Hepatic stellate cell (primary cell): ENCODE data around the gene RAP1GAP.

Experiments used
- DNase-seq: peaks from one replicate; pipeline ENCODE4 v3.0.0; 2011; ENCODE audit warnings: low spot score

RAP1GAP gene

GRCh38 chr1:21590934-21591333 is 78.2 kb downstream of the RAP1GAP start:
- DNase-seq: no peak

- DNase-seq: peak; percentile 60
Observed at GRCh38 chr1:21590126-21590880, 78.9 kb downstream of the RAP1GAP start.

DNA sequence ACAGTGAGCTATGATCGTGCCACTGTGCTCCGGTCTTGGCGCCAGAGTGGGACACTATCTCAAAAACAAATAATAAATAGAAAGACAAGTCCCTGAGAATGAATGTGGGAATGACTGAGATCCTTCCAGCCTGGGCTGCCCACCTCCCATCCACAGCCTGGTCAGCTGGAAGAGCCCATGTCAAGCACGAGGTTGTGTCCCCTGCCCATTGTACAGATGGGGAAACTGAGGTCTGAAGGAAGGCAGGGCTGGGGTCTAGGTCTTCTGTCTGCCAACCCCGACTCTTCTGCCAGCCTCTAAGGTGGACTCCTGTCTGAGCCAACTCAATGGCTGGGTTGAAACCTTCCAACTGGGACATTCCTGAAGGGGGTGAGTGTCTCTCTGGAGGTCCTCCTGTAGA is 79.5 kb downstream of the RAP1GAP start:
- no peak for DNase-seq

- DNase-seq: no peak
Observed at GRCh38 chr1:21587602-21587953, 81.6 kb downstream of the RAP1GAP start.

GRCh38 chr1:21586846-21587601 is 82.1 kb downstream of the RAP1GAP start:
- peak; percentile 97 for DNase-seq

DNA sequence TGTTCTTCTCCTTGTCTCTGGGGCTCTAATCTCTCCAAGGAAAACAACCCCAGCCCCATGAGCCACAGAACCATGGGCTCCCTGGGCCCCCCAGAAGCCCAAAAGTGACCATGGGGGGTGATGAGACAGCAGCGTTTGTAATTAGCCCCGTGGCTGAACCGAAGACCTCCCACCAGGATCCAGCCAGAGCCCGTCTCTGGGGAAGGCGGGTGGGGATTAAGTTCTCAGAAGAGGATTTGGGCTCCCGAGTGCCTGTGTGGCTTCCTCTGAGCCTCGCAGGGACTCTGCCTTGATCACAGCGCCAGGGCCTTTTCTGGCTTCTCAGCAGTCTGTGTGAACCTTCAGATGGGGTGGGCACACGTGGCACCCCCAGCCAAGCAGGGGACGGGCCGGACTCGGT is 82.9 kb downstream of the RAP1GAP start:
- DNase-seq: no peak

DNA sequence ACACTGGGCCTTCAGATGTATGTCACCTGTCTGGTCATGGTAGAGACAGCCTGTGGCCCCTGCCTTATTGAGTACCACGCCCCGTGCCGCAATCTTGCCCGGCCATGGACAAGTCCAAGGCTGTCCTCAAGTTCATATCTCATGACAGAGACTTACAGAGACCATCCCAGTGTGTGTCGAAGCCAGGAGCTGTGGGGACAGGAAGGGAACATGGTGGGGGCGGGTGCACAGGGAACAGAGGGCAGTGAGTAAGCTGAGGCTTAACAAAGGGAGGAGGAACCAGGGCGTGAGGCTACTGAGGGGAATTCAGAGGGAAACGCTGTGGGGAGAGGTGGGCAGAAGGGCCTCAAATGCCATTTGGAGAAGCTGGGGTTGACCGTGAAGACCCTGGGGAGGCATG is 84.1 kb downstream of the RAP1GAP start:
- no peak for DNase-seq

- no peak for DNase-seq
Observed at GRCh38 chr1:21584096-21584495, 85.1 kb downstream of the RAP1GAP start.

- no peak for DNase-seq
Observed at GRCh38 chr1:21579791-21580190, 89.4 kb downstream of the RAP1GAP start.

- DNase-seq: no peak
Observed at GRCh38 chr1:21577933-21578332, 91.2 kb downstream of the RAP1GAP start.

DNA sequence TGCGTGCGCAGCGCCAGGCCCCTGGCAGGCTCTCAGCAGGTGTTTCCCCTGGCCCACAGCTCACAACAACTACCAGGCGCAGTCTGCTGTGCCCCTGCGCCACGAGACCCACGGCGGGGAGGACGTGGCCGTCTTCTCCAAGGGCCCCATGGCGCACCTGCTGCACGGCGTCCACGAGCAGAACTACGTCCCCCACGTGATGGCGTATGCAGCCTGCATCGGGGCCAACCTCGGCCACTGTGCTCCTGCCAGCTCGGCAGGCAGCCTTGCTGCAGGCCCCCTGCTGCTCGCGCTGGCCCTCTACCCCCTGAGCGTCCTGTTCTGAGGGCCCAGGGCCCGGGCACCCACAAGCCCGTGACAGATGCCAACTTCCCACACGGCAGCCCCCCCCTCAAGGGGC is 91.8 kb downstream of the RAP1GAP start:
- DNase-seq: no peak

DNA sequence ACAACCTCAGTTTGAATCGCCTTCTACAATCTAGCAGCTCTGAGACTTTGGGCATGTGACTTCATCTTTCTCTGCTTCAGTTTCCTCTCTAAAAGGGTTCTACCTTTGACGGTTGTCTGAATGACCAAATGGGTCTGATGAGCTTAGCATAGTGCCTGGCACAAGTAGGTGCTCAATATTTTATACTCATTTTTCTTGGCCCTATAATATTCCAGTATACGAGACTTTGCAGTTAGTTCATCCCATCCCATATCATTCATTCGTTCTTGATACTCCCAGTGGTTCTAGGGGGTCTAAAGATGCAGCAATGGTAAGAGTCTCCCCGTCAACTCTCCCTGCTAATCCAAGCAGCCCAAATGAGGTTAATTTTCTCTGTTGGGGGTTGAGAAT is 92.4 kb downstream of the RAP1GAP start:
- no peak for DNase-seq

- no peak for DNase-seq
Observed at GRCh38 chr1:21576031-21576797, 92.9 kb downstream of the RAP1GAP start.

DNA sequence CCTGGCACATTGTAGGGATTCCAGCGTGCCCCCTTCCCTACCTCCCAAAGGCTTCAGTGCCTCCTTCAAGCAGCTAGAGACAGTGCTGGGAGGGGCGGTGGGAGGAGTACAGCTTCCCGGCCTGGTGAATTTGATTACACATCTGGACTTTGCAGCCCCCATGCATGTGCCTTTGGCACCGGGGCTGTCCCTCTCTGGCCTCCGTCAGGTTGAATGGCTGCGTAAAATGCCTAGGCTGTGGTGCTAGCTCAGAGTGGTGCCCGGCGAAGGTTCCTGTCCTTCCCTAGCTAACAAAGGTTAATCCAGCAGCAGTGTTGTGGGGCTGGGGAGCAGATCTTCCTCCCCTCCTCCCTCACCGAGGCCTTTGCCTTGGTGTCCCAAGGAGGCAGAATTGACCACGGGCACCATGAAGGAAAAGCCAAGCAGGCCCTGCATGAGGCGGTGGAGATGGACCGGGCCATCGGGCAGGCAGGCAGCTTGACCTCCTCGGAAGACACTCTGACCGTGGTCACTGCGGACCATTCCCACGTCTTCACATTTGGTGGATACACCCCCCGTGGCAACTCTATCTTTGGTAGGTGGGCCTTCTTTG is 93.7 kb downstream of the RAP1GAP start:
- DNase-seq: no peak

DNA sequence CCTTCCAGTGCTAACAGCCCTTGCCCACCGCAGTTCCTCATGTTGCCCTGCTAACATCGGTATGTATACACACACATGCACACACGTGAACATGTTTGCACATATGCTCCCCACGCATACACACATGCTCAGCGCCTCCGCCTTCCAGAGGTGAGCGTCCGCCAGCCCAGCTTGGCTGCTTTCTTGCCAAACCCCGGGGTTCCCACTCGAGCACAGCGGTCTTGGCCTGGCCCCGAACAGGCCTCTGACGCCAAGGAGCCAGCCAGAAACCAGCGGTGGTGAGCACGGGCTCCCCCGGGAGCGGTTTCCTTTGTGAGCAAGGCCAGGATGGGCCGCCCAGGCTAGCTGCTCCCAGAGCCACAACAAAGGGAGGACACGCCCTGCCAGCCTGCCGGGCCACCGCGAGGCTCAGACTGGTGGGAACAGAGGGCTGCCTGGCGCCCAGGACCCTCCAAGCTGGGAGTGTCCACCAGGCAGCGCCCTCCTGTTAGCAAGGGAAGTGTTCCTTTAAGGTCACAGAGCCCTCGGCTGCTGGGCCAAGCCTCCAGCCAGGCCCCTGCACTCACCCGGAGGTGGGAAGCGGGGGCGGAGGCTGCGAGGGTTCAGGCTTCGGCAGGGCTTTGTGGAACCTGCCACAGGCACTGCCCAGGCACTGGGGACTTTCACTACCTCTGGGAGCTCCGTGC is 94.5 kb downstream of the RAP1GAP start:
- no peak for DNase-seq

DNA sequence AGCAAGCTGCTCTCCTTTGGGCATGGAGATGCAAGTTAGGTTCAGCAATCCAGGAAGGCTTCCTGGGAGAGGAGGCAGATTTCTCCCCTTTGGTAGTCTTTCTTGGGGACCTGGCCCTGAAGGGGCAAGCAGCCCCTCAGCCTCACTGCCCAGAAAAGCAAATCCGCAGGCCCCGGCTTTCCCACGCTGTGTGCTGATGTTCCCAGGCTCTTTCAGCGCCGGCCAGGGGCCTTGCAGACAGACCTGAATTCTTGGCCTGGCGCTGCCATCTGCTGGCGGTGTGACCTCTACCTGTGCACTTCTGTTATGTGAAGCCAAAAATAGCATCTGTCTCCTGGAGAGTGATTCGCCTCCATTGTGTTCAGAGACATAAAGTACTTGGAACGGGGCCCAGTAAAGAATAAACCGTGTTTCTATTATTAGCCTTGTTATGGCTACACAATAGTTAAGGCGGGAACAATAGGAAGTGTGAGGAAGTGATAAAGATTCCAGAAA is 95.1 kb downstream of the RAP1GAP start:
- DNase-seq: peak; percentile 80

DNA sequence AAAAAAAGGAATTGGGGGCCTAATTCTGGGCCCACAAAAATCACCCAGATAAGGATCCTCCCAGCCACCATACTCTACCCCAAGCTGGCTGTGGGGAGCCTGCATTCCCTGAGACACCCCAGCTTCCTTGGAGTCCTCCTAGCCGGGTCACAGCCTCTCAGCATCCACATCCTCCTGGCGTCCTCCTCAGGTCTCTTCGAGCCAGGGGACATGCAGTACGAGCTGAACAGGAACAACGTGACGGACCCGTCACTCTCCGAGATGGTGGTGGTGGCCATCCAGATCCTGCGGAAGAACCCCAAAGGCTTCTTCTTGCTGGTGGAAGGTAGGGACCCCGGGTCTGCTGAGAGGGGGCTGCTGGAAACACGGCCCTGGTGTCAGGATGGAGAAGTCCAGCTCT is 95.7 kb downstream of the RAP1GAP start:
- no peak for DNase-seq

DNA sequence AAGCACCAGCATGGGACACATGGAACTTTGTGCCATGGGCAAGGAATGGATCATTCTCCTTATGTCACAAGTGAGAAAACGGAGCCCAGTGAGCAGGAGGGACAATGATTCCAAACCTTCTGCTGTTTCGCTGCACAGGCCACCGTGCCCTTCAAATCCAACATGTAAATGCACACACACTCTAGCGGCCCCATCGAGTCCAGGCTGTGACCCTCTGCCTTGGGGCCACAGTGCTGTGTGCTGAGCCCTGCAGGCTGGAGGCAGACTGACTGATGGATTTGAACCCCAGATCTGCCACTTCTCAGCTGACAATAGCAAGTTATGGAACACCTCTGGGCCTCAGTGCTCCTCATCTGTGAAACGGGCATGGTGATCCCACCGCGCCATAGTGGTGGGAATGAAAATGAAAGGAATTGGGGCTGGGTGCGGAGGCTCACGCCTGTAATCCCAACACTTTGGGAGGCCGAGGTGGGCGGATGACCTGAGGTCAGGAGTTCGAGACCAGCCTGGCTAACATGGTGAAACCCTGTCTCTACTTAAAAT is 96.4 kb downstream of the RAP1GAP start:
- no peak for DNase-seq

DNA sequence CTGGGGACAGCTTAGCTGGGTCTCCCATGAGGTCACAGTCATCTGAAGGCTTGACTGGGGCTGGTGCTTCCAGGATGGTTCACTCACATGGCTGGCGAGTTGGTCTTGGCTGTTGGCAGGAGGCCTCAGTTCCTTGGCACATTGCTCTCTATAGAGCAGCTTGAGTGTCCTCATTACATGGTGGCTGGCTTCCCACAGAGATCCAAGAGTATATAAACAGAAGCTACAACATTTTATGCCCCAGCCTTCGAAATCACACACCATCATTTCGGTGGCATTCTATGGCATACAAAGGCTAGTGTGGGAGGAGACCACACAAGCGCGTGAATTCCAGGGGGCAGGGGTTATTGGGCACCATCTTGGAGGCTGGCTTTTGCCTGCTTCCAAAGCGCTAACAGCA is 96.9 kb downstream of the RAP1GAP start:
- DNase-seq: no peak

DNA sequence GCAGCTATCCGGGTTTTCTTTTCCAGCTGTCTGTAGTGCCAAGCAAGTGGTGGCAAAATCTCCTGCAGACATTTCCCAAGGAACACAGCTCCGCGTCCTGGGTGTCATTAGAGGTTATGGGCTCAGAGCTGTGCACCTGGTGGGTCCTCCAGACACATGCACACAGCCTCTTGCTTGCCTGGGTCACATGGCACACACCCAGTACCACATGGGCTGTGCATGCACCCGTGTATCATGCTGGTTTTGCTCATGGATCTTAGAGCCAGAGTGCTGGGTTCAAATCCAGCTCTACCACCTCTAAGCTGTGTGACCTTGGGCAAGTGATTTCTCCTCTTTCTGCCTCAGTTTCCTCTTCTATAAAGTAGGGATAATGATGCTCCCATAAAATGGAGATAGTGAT is 98.3 kb downstream of the RAP1GAP start:
- DNase-seq: no peak

DNA sequence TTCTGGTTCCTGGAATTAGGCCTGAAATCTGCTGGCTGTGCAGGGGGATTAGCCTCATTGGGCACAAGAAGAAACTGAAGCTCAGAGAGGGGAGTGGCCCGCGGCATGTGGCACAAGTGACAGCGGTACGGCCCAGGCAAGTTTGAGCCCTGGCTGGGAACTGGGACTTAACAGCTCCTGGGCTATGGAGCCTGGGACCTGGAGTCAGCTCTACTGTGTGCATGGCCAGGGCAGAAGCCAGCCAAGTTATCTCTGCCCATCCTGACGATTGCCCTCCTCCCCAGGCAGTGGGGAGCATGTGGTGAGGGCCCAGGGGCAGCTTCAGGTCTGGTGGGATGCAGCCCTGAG is 98.7 kb downstream of the RAP1GAP start:
- no peak for DNase-seq
